ENCODE results near the gene ADI1.
"Not testable (repeated sequence)": the region's sequence is repeated elsewhere in the genome, so short reads cannot be mapped to it uniquely, and the experiment has no call there.

The ADI1 gene

GRCh38 chr2:3450385-3451010 lies 68.8 kb downstream of the ADI1 start:
- no peak for DNase-seq (ENCODE audit: low read depth in 2 of 3, low spot score in 1 of 3)

- no peak for DNase-seq (ENCODE audit: low read depth in 2 of 3, low spot score in 1 of 3)
These were observed 69.4 kb downstream of the ADI1 start for GRCh38 chr2:3449936-3450335.

- DNase-seq (ENCODE audit: low read depth in 2 of 3, low spot score in 1 of 3), result no peak
These were observed 70.2 kb downstream of the ADI1 start for GRCh38 chr2:3449086-3449485.

- DNase-seq (ENCODE audit: low read depth in 2 of 3, low spot score in 1 of 3), result not testable (repeated sequence)
These were observed 70.9 kb downstream of the ADI1 start for GRCh38 chr2:3448441-3448911.

- no peak for DNase-seq (ENCODE audit: low read depth in 2 of 3, low spot score in 1 of 3)
These were observed 71.5 kb downstream of the ADI1 start for GRCh38 chr2:3447789-3448317.
